GM23248 (cell line): Measurements from ENCODE around the gene TMTC3. TPM values are rescaled to one million over a fixed set of nuclear protein-coding genes. Genes with fewer than 3 reads are reported as not detected.

Experiments used
- DNase-seq: peaks from one replicate; pipeline ENCODE4 v3.0.0-alpha.2; 2015
- H2AFZ ChIP-seq: fragments of 200-600 bp; sonication (generic); 2 replicates; pipeline ENCODE4 v1.6.1; 2016; ENCODE audit warnings: antibody characterized with exemption
- H3F3A ChIP-seq: fragments of 200-600 bp; sonication (generic); 2 replicates; pipeline ENCODE4 v1.6.1; 2016; ENCODE audit warnings: mild to moderate bottlenecking, antibody characterized with exemption, mixed run types; ENCODE audit not compliant: insufficient read depth
- H3K27ac ChIP-seq: fragments of 200-600 bp; sonication (generic); 2 replicates; pipeline ENCODE4 v1.5.1; 2016; ENCODE audit warnings: mild to moderate bottlenecking
- H3K27me3 ChIP-seq: fragments of 200-600 bp; sonication (generic); replicated peaks from 2 replicates; pipeline ENCODE4 v1.6.1; 2016; ENCODE audit warnings: mild to moderate bottlenecking; ENCODE audit not compliant: insufficient read depth
- H3K36me3 ChIP-seq: fragments of 200-600 bp; sonication (generic); 2 replicates; pipeline ENCODE4 v1.6.1; 2016; ENCODE audit warnings: low read depth, mild to moderate bottlenecking
- H3K4me1 ChIP-seq: fragments of 200-600 bp; sonication (generic); 2 replicates; pipeline ENCODE4 v1.6.1; 2016; ENCODE audit warnings: mild to moderate bottlenecking; ENCODE audit not compliant: insufficient read depth
- H3K4me2 ChIP-seq: fragments of 200-600 bp; sonication (generic); one replicate; pipeline ENCODE4 v1.6.1; 2016; ENCODE audit warnings: mild to moderate bottlenecking; ENCODE audit not compliant: unreplicated experiment
- H3K4me3 ChIP-seq: fragments of 200-600 bp; sonication (generic); 2 replicates; pipeline ENCODE4 v1.5.1; 2016; ENCODE audit warnings: mild to moderate bottlenecking
- H3K79me2 ChIP-seq: fragments of 200-600 bp; sonication (generic); 2 replicates; pipeline ENCODE4 v1.6.1; 2016; ENCODE audit warnings: mild to moderate bottlenecking; ENCODE audit not compliant: insufficient read depth
- H3K9ac ChIP-seq: fragments of 200-600 bp; sonication (generic); 2 replicates; pipeline ENCODE4 v1.6.1; 2016; ENCODE audit warnings: mild to moderate bottlenecking
- H3K9me2 ChIP-seq: fragments of 200-600 bp; sonication (generic); 2 replicates; pipeline ENCODE4 v1.6.1; 2016; ENCODE audit warnings: mixed run types, mild to moderate bottlenecking, moderate library complexity; ENCODE audit not compliant: insufficient read depth
- H3K9me3 ChIP-seq: fragments of 200-600 bp; sonication (generic); one replicate; pipeline ENCODE4 v1.6.1; 2017; ENCODE audit warnings: low read depth
- H4K20me1 ChIP-seq: fragments of 200-600 bp; sonication (generic); 2 replicates; pipeline ENCODE4 v1.6.0; 2016; ENCODE audit not compliant: insufficient read depth
- EZH2 ChIP-seq: fragments of 200-600 bp; sonication (generic); IDR thresholded peaks from 2 replicates; pipeline ENCODE4 v1.6.1; 2018; ENCODE audit warnings: antibody characterized with exemption, mild to moderate bottlenecking; ENCODE audit not compliant: insufficient read depth, poor library complexity, severe bottlenecking
- EZH2phosphoT487 ChIP-seq: fragments of 200-600 bp; sonication (generic); IDR thresholded peaks from 2 replicates; pipeline ENCODE4 v1.6.1; 2018; ENCODE audit warnings: antibody characterized with exemption, moderate library complexity, mild to moderate bottlenecking, low read depth; ENCODE audit not compliant: insufficient read depth
- WGBS, 2 experiments: methylation state at CpG; one replicate each; pipeline ENCODE4 v1.1.6; 2015 to 2017; ENCODE audit warnings: low lambda C conversion rate in 2 of 2, low coverage in 1 of 2; ENCODE audit errors: missing lambda C conversion rate in 2 of 2; 5-methylcytosine and 5-hydroxymethylcytosine counted together
- in situ Hi-C: fragments of 300-500 bp; cut with MboI; formaldehyde crosslinking; loops from 2 replicates; pipeline ENCODE4 v1.15.0; 2020
- polyA plus RNA-seq: library from polyadenylated mRNA; unstranded; fragments of >200 nt; fragmentation: Nextera tagmentation; extraction: Ambion mirVana; gene quantifications from 2 replicates; pipeline ENCODE4 v1.2.1, GENCODE V29; 2016
- total RNA-seq: library from RNA; depleted of rRNA; stranded (reverse); fragments of >200 nt; shearing (Covaris generic); gene quantifications from 2 replicates; pipeline ENCODE4 v1.2.3, GENCODE V29; 2014; rRNA removed

Gene TMTC3
- total and polyA plus RNA-seq, 2 experiments from 2014 or later = 35.7 to 59.1 TPM

DNA sequence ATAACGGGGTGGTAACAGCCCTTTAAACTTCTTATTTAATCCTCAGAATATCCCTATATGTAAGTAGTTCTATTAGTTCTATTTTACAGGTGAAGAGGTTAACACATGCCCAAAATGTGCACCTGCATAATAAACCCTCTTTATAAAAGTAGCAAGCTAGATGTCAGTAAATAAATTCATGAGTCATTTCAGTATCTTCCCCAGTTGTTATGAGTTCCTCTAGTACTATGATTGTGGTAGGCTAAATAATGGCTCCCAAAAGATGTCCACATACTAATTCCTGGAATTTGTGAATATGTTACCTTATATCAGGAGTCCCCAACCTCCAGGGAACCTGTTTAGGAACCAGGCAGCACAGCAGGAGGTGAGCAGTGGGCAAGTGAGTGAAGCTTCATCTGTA lies 106.5 kb downstream of the TMTC3 start:
- TF ChIP-seq EZH2phosphoT487 (no peak), EZH2 (no peak)
- Histone ChIP-seq H3K79me2 (no peaks in the 10 kb centered on the region), H3K9me3 (no peaks in the 10 kb centered on the region), H3K4me3 (no peak overlapping the region), H3K27ac (no peak overlapping the region), H3K36me3 (no peaks in the 10 kb centered on the region), H3F3A (peaks cover 28% of the 10 kb centered on the region), H3K4me1 (peaks cover 41% of the 10 kb centered on the region), H3K9me2 (no peaks in the 10 kb centered on the region; the same call in 1 of the 2 replicates), H3K9ac (no peak overlapping the region), H4K20me1 (no peaks in the 10 kb centered on the region), H3K4me2 (no peak overlapping the region), H2AFZ (no peak overlapping the region), H3K27me3 (no peaks in the 10 kb centered on the region)
- no peak for DNase-seq
- in situ Hi-C loops = no loop called here
- 95 to 100% methylated on average over 1 of the region's 1 CpG for WGBS, 2 experiments

Other genes with a start within 250 kb of the TMTC3 start
- not detected in 2 replicates for gene C12orf50, start 112.9 kb upstream of the TMTC3 start, total RNA-seq
- not detected in 2 replicates for gene C12orf50, start 112.9 kb upstream of the TMTC3 start, polyA plus RNA-seq
- 6.4 and 18.6 TPM in 2 replicates for gene CEP290, start 219 bp upstream of the TMTC3 start, total RNA-seq
- 12.8 and 14.2 TPM in 2 replicates for gene CEP290, start 219 bp upstream of the TMTC3 start, polyA plus RNA-seq